Suprapubic skin (tissue), 4 donors: ENCODE data around the gene FAM111A. TPM values are rescaled to one million over a fixed set of nuclear protein-coding genes. Genes with fewer than 3 reads are reported as not detected.

Experiments used
- DNase-seq, 2 donors: peaks; one replicate each; pipeline ENCODE4 v3.0.0-alpha.2; 2019; ENCODE audit warnings: low spot score in 2 of 2
- H3K27ac ChIP-seq: fragments of 200-600 bp; sonication (generic); one replicate; pipeline ENCODE4 v1.5.1; 2019
- H3K27me3 ChIP-seq: fragments of 200-600 bp; sonication (generic); one replicate; pipeline ENCODE4 v1.5.1; 2019
- H3K36me3 ChIP-seq: fragments of 200-600 bp; sonication (generic); one replicate; pipeline ENCODE4 v1.5.1; 2019
- H3K4me1 ChIP-seq: fragments of 200-600 bp; sonication (generic); one replicate; pipeline ENCODE4 v1.5.1; 2019
- H3K4me3 ChIP-seq: fragments of 200-600 bp; sonication (generic); one replicate; pipeline ENCODE4 v1.5.1; 2019; ENCODE audit warnings: mild to moderate bottlenecking
- H3K9me3 ChIP-seq: fragments of 200-600 bp; sonication (generic); one replicate; pipeline ENCODE4 v1.5.1; 2019
- CTCF ChIP-seq, 2 donors: fragments of 200-600 bp in 1 of 2; fragments of 450-650 bp in 1 of 2; sonication (generic) in 1 of 2; IDR thresholded peaks; one replicate each; pipeline ENCODE4 v1.5.1; 2016 to 2019; ENCODE audit warnings: antibody characterized with exemption in 2 of 2, mild to moderate bottlenecking in 1 of 2, moderate library complexity in 1 of 2
- EP300 ChIP-seq: sonication (generic); formaldehyde crosslinking; IDR thresholded peaks from one replicate; pipeline ENCODE4 v1.6.1; 2017; ENCODE audit warnings: antibody characterized with exemption
- POLR2A ChIP-seq, 2 donors: fragments of 450-650 bp; IDR thresholded peaks; one replicate each; pipeline ENCODE4 v1.6.1; 2017; ENCODE audit warnings: antibody characterized with exemption in 2 of 2, mild to moderate bottlenecking in 2 of 2, moderate library complexity in 2 of 2
- POLR2AphosphoS5 ChIP-seq, 3 donors: sonication (generic); formaldehyde crosslinking; IDR thresholded peaks; one replicate each; pipeline ENCODE4 v1.6.1; 2017; ENCODE audit warnings: antibody characterized with exemption in 3 of 3
- WGBS: methylation state at CpG from one replicate; pipeline ENCODE4 v1.1.5; 2018; 5-methylcytosine and 5-hydroxymethylcytosine counted together
- total RNA-seq, 4 donors: library from RNA; depleted of rRNA; stranded (reverse); fragments of >200 nt; gene quantifications; one replicate each; pipeline ENCODE4 v1.1.0, GENCODE V29; 2016

Gene FAM111A
- total RNA-seq, 4 donors from 2014 or later, result 12.5 to 55.7 (median 21.6) TPM

GRCh38 chr11:59178402-59178801 lies 35.7 kb downstream of the FAM111A start:
- Histone ChIP-seq H3K36me3 (peaks cover 7% of the 10 kb centered on the region), H3K27me3 (no peaks in the 10 kb centered on the region), H3K9me3 (no peaks in the 10 kb centered on the region), H3K4me3 (no peak overlapping the region), H3K27ac (no peak overlapping the region), H3K4me1 (peaks cover 8% of the 10 kb centered on the region)
- TF ChIP-seq POLR2A (IDR thresholded peaks at IDR 0.05), result no peak
- TF ChIP-seq POLR2AphosphoS5 (IDR thresholded peaks at IDR 0.05), result no peak
- TF ChIP-seq EP300, result no peak
- no peak for TF ChIP-seq CTCF (IDR thresholded peaks at IDR 0.05)
- DNase-seq, result no peak

GRCh38 chr11:59179121-59179520 lies 36.5 kb downstream of the FAM111A start:
- peaks cover 8% of the 10 kb centered on the region for H3K4me1 ChIP-seq
- no peak overlapping the region for H3K27ac ChIP-seq
- H3K9me3 ChIP-seq, result no peaks in the 10 kb centered on the region
- H3K27me3 ChIP-seq, result no peaks in the 10 kb centered on the region
- no peak for TF ChIP-seq CTCF (IDR thresholded peaks at IDR 0.05)
- no peak for TF ChIP-seq POLR2AphosphoS5 (IDR thresholded peaks at IDR 0.05)
- TF ChIP-seq POLR2A (IDR thresholded peaks at IDR 0.05), result no peak
- no peak for TF ChIP-seq EP300
- no peak for DNase-seq
- peaks cover 7% of the 10 kb centered on the region for H3K36me3 ChIP-seq
- WGBS, result 83% methylated on average over 2 of the region's 2 CpGs
- H3K4me3 ChIP-seq, result no peak overlapping the region

GRCh38 chr11:59180168-59180776 lies 37.6 kb downstream of the FAM111A start:
- no peak for DNase-seq
- Histone ChIP-seq H3K27ac (no peak overlapping the region), H3K4me1 (peaks cover 12% of the 10 kb centered on the region), H3K4me3 (no peak overlapping the region), H3K36me3 (peaks cover 7% of the 10 kb centered on the region), H3K27me3 (no peaks in the 10 kb centered on the region), H3K9me3 (no peaks in the 10 kb centered on the region)
- TF ChIP-seq CTCF (IDR thresholded peaks at IDR 0.05), result no peak
- TF ChIP-seq EP300, result no peak
- TF ChIP-seq POLR2A (IDR thresholded peaks at IDR 0.05), result no peak
- no peak for TF ChIP-seq POLR2AphosphoS5 (IDR thresholded peaks at IDR 0.05)
- 83% methylated on average over 2 of the region's 2 CpGs for WGBS

GRCh38 chr11:59180907-59181306 lies 38.3 kb downstream of the FAM111A start:
- no peak for DNase-seq
- H3K27ac ChIP-seq, result no peak overlapping the region
- peaks cover 7% of the 10 kb centered on the region for H3K36me3 ChIP-seq
- H3K27me3 ChIP-seq, result no peaks in the 10 kb centered on the region
- WGBS, result 90% methylated on average over 2 of the region's 2 CpGs
- no peak overlapping the region for H3K4me3 ChIP-seq
- no peaks in the 10 kb centered on the region for H3K9me3 ChIP-seq
- H3K4me1 ChIP-seq, result peaks cover 15% of the 10 kb centered on the region
- TF ChIP-seq EP300 (no peak), POLR2AphosphoS5 (IDR thresholded peaks at IDR 0.05) (no peak), POLR2A (IDR thresholded peaks at IDR 0.05) (no peak)

GRCh38 chr11:59181746-59182456 lies 39.2 kb downstream of the FAM111A start:
- no peak overlapping the region for H3K27ac ChIP-seq
- no peaks in the 10 kb centered on the region for H3K27me3 ChIP-seq
- no peaks in the 10 kb centered on the region for H3K9me3 ChIP-seq
- DNase-seq, result no peak
- 93% methylated on average over 21 of the region's 33 CpGs for WGBS
- peaks cover 25% of the 10 kb centered on the region for H3K4me1 ChIP-seq
- TF ChIP-seq POLR2A (IDR thresholded peaks at IDR 0.05) (no peak), EP300 (no peak), POLR2AphosphoS5 (IDR thresholded peaks at IDR 0.05) (no peak), CTCF (IDR thresholded peaks at IDR 0.05) (no peak)
- H3K4me3 ChIP-seq, result no peak overlapping the region
- peaks cover 7% of the 10 kb centered on the region for H3K36me3 ChIP-seq
